ENCODE measurements around the gene RINL. TPM values are rescaled to one million over a fixed set of nuclear protein-coding genes. Genes with fewer than 3 reads are reported as not detected.

RINL gene
- total and polyA plus RNA-seq, 8 donors = 6.5 to 26.2 (median 10.6) TPM

DNA sequence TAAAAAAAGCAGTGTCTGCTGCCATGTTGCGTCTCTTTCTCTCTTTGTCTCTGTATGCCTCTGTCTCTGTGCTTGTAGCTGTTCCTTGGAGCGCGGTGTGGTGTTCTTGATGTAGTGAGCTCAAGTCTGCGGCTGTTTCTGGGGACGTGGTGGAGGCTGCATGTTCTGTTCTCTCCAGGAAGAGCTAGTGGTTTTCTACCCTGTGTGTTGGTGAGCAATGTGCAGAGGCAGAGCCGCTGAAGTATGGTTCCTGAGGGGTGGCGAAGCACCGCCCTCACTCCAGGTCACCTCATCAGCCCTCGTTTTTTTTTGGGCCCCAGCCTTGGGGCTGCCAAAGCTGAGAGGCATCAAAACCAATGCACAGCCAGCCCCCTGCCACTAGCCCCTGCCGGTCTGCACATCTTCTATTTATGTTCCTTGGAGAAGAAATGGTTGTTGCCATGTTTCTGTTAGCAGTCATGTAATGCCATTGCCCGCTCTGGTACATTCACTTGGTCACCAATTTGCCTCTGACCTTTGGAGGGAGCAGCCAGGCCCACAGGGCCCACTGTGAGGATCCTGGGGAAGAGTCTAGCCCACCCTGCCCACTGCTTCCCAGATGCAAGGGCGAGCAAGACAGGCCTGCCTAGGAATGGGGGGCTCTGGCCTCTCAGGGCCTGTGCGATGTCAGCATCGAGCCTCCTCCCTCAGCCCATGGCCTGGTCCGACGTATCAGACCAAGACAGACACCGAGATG, 35.5 kb downstream of the RINL start:
- WGBS, 2 donors = 89 to 91% methylated on average over 17 of the region's 17 CpGs
- H3K4me3 ChIP-seq = no peak overlapping the region
- no peak for TF ChIP-seq CTCF (IDR thresholded peaks at IDR 0.05)
- peaks cover 21 to 44% (median 27%) of the 10 kb centered on the region in 3 donors for H3K4me1 ChIP-seq
- ATAC-seq = no peak
- H3K27me3 ChIP-seq = no peaks in the 10 kb centered on the region
- H3K9me3 ChIP-seq = no peaks in the 10 kb centered on the region
- H3K36me3 ChIP-seq = peaks cover 20 to 96% (median 73%) of the 10 kb centered on the region in 3 donors
- no peak overlapping the region for H3K27ac ChIP-seq
- DNase-seq = peak in 2 of 6 donors; percentile 22 to 53
- intact Hi-C loops (cut with DNase I) = no loop called here
- no peak for FAIRE-seq

DNA sequence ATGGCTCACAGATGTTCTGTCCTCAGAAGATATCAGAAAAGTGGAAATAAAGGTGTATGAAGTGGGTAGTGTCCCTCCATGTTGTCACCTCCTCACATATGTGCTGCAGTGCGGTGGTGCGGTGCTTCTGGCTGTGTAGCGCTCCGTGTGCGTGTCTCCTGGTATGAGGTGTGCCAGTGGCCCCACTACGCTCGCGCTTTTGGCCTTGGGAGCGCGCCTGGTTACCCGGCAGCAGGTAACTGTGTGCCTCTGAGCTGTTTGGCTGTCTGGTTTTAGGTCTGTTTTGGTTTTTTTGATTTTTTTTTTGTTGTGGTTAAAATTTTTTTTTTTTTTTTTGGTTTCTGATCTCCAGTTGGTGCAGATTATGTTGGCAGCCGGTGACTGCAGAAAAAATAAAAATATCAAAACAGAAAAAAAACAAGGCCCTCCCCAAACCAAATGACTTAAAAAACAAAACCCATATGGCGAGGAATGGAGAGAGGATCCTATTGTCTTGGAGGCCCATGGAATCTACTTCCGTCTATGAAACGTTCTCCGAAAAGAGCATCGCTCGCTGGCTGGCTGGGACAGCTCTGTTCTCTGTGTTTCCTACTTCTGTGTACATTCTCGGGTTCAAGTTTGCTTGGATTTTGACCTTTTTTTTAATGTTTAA, 36.2 kb downstream of the RINL start:
- FAIRE-seq = no peak
- intact Hi-C loops (cut with DNase I) = no loop called here
- DNase-seq = peak in 1 of 6 donors; percentile 55
- TF ChIP-seq CTCF (IDR thresholded peaks at IDR 0.05) = no peak
- ATAC-seq = peak in 2 of 4 donors; percentile 8 to 14
- H3K4me1 ChIP-seq = peaks cover 24 to 43% (median 27%) of the 10 kb centered on the region in 3 donors
- peaks cover 22 to 99% (median 79%) of the 10 kb centered on the region in 3 donors for H3K36me3 ChIP-seq
- peak overlapping the region in 1 of 4 donors; percentile 7 for H3K27ac ChIP-seq
- no peaks in the 10 kb centered on the region for H3K9me3 ChIP-seq
- no peaks in the 10 kb centered on the region for H3K27me3 ChIP-seq
- no peak overlapping the region for H3K4me3 ChIP-seq
- WGBS, 2 donors = 83 to 86% methylated on average over 19 of the region's 19 CpGs

GRCh38 chr19:38841180-38841766, 36.8 kb downstream of the RINL start:
- Histone ChIP-seq H3K27me3 (no peaks in the 10 kb centered on the region), H3K4me3 (no peak overlapping the region), H3K9me3 (no peaks in the 10 kb centered on the region), H3K27ac (peak overlapping the region in 3 of 4 donors; percentile 7 to 14 (median 12)), H3K36me3 (peaks cover 20 to 95% (median 75%) of the 10 kb centered on the region in 3 donors), H3K4me1 (peaks cover 22 to 42% (median 29%) of the 10 kb centered on the region in 3 donors)
- 63 to 75% methylated on average over 12 of the region's 12 CpGs for WGBS, 2 donors
- ATAC-seq (no peak), DNase-seq (peak in 1 of 6 donors; percentile 11), FAIRE-seq (no peak)
- TF ChIP-seq CTCF (IDR thresholded peaks at IDR 0.05) = no peak
- intact Hi-C loops (cut with DNase I) = no loop called here

GRCh38 chr19:38840583-38840968, 37.5 kb downstream of the RINL start:
- 30 to 40% methylated on average over 5 of the region's 5 CpGs for WGBS, 2 donors
- peak overlapping the region in 2 of 4 donors; percentile 12 to 14 for H3K27ac ChIP-seq
- H3K4me3 ChIP-seq = no peak overlapping the region
- ATAC-seq (peak; percentile 28 to 70 (median 54)), DNase-seq (peak in 2 of 6 donors; percentile 58 to 70), FAIRE-seq (no peak)
- intact Hi-C loops (cut with DNase I) = no loop called here
- peaks cover 22 to 42% (median 34%) of the 10 kb centered on the region in 3 donors for H3K4me1 ChIP-seq
- no peaks in the 10 kb centered on the region for H3K27me3 ChIP-seq
- peaks cover 13 to 94% (median 68%) of the 10 kb centered on the region in 3 donors for H3K36me3 ChIP-seq
- TF ChIP-seq CTCF (IDR thresholded peaks at IDR 0.05) = no peak
- H3K9me3 ChIP-seq = no peaks in the 10 kb centered on the region

Measured in pancreas (tissue), 10 donors.